ENCODE data around the gene SSBP2.

The SSBP2 gene

GRCh38 chr5:81766611-81767010 is 15.7 kb upstream of the SSBP2 start:
- DNase-seq, result no peak

GRCh38 chr5:81763294-81763928 is 12.5 kb upstream of the SSBP2 start:
- no peak for DNase-seq

GRCh38 chr5:81762853-81763252 is 12.0 kb upstream of the SSBP2 start:
- DNase-seq, result no peak

DNA sequence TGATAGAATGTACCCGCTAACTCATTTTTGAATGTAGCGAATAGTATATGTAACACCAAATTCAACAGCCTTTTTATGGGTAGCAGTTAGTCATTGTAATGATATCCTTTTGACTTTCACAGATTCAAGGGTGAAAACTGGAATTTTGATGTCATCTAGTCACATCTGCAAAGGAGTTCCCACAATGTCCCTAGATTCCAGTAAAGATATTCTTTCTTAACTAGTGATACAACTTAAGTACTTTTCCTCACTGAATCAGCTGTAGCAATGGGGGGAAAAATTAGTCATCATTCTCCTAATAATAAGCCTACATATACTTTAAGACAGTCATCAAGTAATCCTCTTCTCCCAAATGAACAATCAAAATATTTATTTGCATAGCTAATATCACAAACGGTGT is 11.5 kb upstream of the SSBP2 start:
- DNase-seq, result no peak

DNA sequence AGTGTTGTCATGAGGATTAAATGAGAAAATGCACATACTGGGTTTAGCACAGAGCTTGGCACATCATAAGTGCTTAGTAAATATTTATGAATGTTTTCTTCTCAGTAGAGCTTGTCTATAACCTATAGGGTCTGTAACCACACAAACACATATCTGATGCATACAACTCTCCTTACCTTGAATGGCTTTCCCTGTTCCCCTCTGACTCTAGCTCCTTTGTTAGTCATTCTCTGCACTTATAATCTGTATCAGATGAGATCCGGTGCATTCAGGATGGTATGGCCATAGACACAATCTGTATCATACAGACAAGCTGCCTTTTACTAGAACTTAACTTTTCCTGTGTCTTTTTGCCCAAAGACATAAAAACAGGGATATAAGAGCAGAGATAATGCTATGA is 11.1 kb upstream of the SSBP2 start:
- no peak for DNase-seq

DNA sequence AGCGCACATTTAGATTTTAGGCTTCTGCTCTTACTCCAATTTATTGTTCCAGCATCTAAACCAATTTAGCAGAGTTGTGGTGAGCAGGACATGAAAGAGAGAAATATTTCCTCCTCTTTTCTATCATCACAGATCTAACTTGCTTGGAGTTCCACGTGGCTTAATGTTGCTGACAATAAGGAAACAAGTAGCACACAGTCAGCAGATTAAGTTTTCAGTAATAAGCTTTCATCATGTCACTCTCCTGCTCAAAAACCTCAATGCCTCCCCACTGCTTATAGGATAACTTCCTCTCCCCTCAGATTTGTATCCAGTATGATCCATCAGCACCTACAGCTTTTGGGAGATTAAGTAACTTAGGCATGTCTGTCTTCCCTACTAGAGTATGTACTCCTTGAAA is 10.4 kb upstream of the SSBP2 start:
- no peak for DNase-seq

DNA sequence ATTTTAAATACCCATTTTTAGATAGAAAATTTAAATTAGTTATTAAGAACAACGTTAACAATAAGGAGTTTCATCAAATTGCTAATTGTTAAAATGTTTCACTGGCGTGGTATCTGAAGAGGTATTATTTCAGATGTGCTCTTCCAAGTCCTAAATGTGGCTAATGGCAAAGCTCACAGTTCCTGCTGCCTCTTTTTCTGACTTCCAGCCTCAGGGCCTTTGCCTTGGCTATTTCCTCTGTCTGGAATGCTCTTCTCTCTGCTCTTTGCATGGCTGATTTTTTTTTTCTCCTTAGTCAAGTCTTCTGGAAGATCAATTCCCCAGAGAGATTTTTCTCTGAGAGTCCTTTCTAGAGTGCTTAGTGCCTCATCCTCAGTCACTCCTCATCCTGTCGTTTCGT is 9.6 kb upstream of the SSBP2 start:
- no peak for DNase-seq

GRCh38 chr5:81759632-81760005 is 8.7 kb upstream of the SSBP2 start:
- no peak for DNase-seq

GRCh38 chr5:81757404-81757803 is 6.5 kb upstream of the SSBP2 start:
- no peak for DNase-seq

GRCh38 chr5:81756016-81756415 is 5.1 kb upstream of the SSBP2 start:
- DNase-seq, result no peak

DNA sequence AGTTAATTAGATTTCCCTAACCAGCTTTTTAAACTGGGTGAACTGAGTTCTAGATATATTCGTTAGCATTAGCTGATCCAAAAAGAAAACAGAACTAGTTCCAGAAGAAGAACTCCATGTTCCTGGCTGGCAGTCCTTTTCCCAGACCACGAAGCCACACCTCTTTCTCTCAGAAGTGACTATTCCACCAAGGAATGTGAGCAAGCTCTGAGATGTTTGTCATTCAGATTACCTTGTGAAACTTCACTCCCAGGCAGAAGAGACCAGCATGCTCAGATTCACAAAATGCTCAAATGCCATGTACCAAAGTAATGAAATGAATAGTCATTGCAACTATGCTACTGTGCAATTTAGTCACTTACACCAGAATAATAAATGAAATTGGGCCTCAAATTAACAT is 4.4 kb upstream of the SSBP2 start:
- DNase-seq, result no peak

GRCh38 chr5:81754621-81755020 is 3.7 kb upstream of the SSBP2 start:
- DNase-seq, result no peak

DNA sequence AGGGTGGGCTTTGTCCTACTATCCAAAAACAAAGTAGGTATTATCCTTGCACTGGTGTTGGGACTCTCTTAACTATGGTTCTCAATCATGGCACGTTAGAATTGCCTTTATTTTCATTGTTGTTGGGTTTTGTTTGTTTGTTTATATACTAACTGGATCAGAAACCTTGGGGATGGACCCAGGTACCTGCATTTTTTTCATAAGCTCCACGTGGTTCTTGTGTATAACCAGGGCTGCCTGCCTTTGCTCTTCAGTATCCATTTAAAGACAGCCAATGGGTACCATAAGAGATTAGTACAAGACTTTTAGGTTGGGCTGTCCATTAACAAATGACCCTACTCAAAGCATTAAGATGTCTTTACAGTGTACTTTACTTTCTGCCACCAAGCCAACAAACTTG is 2.5 kb upstream of the SSBP2 start:
- no peak for DNase-seq

- no peak for DNase-seq
Measured at GRCh38 chr5:81752644-81752963, 1.7 kb upstream of the SSBP2 start.

DNA sequence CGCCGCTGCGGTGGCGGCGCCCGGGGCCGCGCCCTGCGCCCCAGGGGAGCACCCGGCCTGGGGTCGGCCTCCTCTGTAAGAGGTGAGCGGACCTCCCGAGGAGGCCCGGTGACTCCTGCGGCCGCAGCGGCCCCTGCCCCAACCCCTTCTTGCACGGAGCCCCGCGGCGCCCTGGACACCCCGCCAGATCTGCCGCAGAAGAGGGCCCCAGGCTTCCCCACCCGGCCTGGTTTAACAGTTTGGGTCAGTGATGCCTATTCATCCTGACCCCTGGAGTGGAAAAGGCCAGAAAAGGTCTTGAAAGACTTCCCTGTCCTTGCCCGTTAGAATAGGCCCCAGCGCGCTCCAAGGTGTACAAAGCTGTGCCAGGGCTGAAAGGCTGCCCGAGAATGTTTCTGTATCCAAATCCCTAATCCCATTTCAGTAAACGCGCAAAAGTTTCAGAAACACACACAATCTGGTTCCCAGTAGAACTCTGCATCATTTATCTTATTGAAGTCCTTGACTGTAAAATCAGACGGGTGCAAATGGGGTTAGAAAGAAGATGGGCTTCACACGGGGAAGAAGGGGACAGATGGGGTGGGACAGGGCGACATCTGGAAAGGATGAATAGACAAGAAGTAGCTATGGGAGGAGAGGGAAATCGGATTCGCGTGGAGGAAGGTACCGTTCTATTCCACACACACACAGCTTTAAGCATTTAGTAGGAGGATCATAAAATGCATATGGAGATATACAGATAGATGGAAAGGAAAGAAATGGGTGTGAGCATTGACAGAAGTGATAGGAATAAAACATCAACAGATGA is 1.1 kb upstream of the SSBP2 start:
- DNase-seq, result no peak

GRCh38 chr5:81750308-81751008 is 439 bp downstream of the SSBP2 start:
- no peak for DNase-seq

DNA sequence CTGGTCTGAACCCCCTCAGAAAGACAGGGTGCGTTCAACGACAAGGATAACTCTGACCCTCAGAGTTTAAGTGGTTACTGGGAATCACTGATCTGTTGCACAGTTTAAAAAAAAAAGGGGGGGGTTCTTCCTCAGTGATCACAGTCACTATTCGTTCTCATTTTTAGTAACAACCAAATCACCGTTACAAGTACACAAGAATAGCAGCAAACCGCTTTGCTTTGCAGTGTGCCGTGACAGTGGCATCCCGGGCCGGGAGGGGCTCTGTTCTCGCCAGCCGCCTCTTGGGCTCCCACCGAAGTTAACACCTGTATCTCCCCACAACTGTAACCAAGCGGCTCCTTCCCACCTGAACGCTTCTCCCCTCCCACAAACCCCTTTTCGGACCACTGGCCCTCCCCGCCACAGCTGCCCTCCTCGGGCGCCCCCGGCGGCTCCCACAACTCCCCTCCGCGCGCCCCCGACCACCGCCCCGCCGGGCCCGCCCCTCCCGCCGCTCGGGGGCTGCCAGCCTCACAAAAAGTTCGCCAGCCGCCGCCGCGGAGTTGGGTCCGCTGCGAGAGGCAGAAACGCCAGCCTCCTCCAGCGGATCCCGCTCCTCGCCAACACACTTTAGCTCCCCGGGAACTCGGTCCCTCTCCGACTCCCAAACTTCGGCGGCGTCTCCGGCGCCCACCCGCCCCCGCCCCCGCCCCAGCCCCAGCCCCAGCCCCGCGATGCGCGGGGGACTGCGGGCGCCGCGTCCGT is 1.2 kb downstream of the SSBP2 start:
- peak; percentile 29 for DNase-seq

DNA sequence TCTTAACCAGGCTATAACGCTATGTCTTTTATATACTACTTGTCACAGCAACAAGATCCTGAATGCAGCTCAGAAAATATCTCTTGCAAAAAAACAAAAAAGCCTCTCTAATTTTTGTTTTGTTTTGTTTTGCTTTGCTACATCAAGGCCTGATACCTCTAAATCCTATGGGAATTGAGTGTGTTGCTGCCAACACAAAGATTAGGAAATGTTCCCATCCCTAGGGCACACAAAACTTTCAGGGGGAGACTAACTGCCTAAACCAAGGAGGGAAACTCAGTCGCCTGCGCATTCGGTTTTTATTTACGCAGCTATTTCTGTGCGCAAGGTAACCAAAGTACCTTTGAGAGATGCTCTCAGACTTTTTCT is 1.7 kb downstream of the SSBP2 start:
- no peak for DNase-seq

GRCh38 chr5:81748556-81748955 is 2.3 kb downstream of the SSBP2 start:
- no peak for DNase-seq

DNA sequence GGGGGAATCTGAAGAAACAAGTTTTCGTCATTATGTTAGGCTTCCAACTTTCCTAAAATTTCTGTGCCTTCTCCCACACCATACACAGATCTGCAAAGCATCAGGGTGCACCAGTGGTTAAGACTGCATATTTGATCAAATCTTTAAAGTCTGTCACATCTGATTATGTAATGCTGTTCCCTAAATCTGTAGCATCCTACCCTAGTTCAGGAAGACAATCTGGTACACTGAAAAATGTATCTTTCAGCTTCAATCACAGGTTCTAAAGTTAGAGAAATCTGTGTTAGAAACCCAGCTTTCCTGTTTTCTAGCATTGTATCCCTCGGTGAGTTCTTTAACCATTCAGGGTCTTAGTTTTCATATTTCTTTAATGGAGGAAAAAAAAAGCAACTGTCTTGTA is 3.9 kb downstream of the SSBP2 start:
- no peak for DNase-seq

DNA sequence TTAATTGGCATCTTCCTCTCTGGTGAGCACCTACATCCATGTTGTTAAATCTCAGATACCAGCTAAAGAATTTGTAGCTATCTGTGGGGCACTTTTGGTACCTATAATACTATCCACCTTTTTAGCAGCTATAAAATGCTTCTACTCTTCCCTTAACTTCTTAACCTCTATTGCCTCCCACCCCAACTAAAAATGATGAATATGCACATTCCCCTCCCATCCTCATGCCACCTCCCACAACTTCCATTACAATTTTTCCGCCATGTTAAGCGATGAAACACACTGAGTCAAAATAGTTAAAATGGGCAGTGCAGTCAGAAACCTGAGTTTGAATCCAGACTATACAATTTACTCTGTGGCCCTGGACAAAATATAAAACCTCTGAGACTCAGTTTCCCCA is 10.1 kb downstream of the SSBP2 start:
- no peak for DNase-seq

- no peak for DNase-seq
Measured at GRCh38 chr5:81739291-81739690, 11.6 kb downstream of the SSBP2 start.

DNA sequence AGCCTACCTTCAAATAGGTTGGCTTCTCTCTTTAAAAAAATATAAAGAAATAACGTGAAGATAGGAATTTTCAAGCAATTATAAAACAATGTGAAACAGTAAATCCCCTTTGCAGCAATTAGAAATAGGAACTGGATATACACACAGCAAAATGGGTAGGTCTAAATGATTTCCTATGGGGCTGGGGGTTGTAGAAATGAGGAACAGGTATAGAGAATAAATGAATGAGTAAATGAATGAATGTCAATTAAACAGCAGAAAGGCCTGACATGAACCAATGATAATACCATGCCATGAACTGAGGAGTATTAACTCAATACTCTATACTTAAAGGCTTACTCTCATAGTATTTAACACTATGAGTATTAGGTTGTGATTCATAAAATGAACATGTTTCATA is 21.6 kb downstream of the SSBP2 start:
- DNase-seq, result no peak

- no peak for DNase-seq
Measured at GRCh38 chr5:81728301-81728700, 22.6 kb downstream of the SSBP2 start.

Measured in activated T-cell treated with anti-CD3 and anti-CD28 coated beads for 4 hours (primary cell).